ENCODE results near the gene HOXA4.

HOXA4 gene

DNA sequence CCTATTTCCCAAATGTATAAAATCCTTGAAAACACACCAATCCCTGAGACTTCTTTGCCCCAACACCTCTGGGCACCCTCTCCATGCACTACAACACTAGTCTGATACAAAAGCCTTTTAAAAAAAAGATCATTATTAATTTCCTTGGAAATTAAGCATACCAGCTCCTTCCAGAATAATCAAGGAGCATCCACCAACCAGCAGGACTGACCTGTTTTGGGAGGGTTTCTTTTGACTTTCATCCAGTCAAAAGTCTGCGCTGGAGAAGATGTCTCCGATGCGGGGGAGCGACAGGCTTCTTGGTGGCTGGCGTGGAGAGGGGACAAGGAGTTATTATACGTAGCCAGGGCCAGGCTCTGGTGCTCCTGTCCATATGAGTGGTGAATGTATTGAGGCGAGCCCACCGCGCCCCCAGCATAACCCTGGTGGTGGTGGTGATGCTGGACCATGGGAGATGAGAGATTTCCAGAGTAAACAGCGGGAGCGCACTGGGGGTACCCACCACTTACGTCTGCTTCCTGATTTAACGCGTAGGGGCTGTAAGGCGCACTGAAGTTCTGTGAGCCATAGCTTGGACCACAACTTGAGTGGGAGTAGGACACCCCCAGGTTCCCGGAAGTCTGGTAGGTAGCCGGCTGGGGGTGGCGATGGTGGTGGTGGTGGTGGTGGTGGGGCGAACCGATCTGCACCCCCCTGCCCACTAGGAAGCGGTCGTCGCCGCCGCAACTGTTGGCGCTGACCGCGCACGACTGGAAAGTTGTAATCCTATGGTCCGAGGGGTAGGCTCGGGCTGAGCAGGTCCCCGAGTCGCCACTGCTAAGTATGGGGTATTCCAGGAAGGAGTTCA lies 35.3 kb downstream of the HOXA4 start:
- FAIRE-seq = no peak
- DNase-seq (ENCODE audit: low spot score) = no peak

DNA sequence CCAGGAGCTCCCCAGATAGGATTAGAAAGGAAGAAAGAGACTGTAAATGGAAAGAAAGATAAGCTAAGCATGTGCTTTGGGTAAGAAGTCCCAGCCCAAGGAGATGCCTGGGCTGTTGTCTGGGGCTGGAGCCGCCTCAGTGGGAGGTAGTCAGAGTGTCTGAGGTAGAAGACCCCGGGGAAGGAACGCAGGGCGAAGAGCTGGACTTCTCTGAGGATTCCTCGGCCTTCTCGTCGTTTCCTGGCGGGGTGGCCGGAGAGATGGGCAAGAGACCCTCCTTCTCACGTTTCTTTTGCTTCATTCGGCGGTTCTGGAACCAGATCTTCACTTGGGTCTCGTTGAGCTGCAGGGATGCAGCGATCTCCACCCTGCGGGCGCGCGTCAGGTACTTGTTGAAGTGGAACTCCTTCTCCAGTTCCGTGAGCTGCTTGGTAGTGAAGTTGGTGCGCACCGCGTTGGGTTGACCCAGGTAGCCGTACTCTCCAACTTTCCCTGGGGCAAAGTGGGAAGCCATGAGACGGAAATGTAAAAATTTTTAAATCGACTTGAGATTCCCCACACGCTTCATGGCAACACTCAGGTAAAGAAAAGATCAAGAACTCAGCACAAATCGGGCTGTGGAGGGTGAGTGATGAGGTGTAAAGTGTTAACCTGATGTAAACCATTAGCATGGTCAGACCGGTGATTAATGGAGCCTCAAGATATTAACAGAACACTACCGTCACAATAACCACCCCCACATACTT lies 36.1 kb downstream of the HOXA4 start:
- DNase-seq (ENCODE audit: low spot score) (no peak), FAIRE-seq (no peak)

DNA sequence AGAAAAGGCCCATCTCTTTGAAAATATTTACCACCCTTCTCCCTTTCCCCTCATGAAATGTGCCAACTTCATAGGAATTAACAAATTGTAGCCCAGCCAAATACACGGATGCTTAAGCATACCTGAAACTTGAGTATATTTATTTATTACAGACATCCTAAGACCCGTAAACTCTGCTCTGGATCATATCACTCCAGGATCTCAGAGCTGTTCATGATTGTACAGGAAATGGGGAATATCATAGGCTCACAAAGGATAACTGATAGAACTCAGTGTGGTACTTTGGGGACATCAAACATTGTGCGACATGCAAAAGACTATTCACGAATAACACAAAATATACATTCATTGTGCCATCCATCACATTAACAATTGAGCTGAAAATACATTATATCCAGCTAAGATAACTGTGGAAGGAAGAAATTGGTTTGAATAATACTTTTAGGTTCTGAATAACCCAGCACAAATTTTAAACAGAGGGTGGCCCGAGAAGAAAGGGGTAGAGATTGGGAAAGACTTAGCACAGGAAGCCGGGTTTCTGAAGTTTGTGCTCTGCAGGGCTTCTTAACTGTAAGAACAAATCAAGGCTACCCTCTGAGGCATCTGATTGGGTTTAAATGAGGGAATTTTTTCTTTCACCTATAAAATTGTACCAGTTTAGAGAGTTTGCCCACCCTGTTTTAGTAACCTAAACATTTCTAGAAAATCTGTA lies 37.2 kb downstream of the HOXA4 start:
- no peak for FAIRE-seq

DNA sequence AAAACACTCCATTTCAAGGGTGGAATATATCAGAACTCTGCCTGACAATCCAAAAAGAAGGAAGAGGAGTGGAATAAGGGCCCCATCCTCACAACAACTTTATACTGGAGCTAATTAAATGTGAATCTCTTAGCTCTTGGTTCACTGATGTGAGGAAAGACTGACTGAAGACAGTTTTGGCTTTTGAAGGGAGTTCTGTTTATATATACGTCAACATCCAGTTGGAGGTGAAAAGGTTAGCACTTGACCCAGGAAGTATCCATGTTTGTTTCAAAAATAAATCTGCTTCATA lies 37.8 kb downstream of the HOXA4 start:
- DNase-seq (ENCODE audit: low spot score) = no peak

More for the DNA sequence above, 37.2 kb downstream of the HOXA4 start:
- no peak for DNase-seq (ENCODE audit: low spot score)

DNA sequence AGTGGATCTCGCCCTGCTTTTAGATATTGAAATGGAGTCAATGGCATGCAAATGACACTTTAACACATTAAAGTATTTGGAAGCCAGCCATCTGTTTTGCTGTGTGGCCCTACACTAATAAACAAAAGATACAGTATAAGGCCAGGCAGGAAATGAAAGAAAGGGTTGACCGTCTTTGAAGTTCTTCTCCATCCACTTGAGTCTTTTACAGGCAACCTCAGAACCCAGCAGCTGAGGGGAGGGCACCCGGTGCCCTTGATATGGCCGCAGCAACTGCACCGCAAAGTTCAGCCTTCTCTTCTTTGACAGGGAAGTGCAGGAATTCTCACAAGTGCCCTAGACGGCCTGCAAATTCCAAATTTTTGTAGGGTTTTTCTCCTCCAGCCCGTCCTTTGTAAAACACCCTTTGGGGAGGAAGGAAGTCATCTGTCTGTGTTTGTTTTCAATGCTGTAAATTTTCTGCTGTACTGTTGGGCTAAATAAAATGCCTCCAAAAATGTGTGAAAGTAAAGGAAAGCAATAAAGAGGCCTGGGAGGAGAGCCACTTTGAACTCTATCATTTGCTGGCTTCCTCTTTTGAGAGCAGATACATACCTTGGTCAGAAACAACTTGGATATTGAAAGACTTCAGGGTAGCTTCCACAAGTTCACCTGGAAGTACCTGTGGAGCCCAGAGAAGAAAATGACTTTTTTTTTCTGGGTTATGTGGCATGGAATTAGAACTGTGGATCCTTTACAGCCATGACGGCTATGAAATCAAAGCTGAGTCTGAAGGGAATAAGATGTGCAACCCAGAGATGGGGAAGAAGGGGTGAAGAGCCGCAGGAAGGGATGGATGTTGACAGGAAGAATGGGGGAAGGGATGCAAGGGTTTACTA lies 38.4 kb downstream of the HOXA4 start:
- DNase-seq (ENCODE audit: low spot score) (no peak), FAIRE-seq (no peak)

More for the DNA sequence above, 37.8 kb downstream of the HOXA4 start:
- no peak for FAIRE-seq

DNA sequence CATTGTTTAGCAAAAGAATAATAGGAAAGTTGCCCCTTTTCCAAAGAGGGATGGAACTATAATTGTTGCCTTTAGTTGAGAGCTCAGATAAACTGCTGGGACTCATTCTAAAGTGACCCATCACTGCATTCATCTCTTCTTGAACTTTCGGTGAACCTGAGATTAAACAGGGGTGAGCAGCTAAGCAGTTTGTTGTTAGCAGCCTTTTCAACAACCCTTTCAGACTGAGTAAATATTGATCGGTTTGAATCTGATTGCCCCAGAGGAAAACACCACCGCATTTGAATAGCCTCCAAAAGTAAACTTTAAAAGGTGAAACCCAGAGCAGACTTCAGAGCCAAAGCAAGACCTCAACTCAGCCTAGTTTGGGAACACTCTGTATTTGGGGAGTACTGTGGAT lies 39.5 kb downstream of the HOXA4 start:
- FAIRE-seq = no peak

DNA sequence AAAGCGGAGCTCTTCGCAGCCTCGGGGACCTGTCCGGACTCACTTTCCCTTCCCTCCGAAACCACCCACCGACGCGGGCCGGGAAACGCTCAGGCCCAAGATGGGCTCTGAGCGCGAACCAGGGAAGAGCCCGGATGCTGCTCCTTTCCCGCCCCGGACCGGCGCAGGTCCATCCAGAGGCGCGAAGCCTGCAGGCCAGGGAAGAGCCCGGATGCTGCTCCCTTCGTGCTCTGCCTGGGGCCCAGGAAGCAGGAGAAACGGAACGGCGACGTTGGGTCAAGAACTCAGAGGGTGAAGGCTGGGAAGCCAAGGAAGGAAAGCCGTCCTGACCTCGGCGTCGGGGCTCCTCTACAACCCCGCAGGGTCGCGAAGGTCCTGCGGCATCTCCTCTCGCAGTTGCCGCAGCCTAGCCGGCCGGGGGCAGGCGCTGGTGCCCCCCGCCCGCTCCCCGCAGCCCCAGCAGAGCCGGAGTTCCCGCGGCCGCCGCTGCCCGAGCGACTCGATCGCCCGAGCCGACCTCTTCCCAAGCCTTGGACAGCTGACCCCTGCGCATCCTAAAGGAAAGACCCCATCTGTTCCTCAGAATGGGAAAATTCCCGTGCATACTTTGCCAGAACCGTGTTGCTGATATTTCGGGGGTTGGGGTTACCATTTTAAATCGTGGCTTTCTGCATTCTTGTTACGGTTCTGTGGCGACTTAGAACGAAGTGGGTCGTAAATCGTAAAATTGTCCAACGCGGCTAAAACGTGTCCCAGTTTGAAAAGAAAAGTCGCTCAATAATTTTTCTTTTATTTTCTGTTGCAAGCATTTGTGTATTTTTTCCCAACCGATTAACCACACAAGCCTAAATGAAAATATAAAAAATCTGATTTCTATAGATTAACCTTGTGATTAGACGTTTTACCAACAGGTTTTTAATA lies 42.3 kb downstream of the HOXA4 start:
- DNase-seq (ENCODE audit: low spot score) (no peak), FAIRE-seq (no peak)

More for the DNA sequence above, 39.5 kb downstream of the HOXA4 start:
- no peak for DNase-seq (ENCODE audit: low spot score)

DNA sequence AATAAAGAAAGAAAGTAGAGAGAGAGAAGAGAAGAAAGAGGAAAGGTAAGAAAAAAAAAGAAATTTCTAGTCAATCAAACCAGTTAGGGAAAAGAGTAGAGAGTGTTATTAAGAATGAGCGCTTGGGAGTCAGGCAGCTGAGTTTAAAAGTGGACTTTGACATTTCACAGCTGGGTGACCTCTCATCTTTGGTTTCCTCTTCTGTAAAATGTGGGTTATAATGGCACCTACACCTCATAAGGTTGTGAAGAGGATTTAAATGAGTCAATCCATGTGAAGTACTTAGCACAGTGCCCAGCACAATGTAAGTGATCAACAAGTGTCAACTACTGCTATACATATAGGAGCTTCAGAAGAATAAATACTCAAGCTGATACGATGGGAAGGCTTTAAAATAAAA lies 46.9 kb downstream of the HOXA4 start:
- DNase-seq (ENCODE audit: low spot score) = no peak
- FAIRE-seq = no peak

GRCh38 chr7:27082171-27082570 lies 48.4 kb downstream of the HOXA4 start:
- FAIRE-seq = peak; percentile 79
- DNase-seq (ENCODE audit: low spot score) = peak; percentile 42

DNA sequence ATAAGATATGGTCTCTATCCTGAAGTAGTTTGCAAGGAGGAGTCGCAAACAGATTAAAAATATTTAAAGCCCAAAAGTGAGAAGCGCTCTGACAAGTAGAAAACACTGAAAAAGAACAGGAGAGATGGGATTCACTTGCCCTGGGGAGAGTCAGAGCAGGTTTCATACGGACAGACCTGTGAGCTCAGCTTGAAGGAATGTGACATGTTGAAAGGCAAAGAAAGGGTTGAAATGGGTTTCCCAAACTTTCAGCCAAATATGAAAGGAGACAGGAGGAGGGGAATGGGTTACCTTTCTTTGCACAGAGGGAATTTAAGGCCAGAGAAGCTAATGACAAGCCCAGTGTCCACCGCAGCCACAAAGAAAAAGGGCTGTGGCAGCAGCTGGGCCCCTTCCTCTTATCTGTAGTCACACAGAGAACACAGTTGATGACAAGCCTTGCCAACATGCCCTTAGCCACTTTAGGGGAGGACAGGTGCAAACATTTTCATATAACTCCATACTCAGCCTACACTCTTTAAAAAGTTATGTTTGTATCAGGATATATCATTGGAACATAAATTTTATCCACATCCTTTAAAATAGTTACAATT lies 49.6 kb downstream of the HOXA4 start:
- FAIRE-seq (peak; percentile 49), DNase-seq (ENCODE audit: low spot score) (peak; percentile 37)

- FAIRE-seq = no peak
- DNase-seq (ENCODE audit: low spot score) = no peak
Measured at GRCh38 chr7:27079234-27079975, 51.2 kb downstream of the HOXA4 start.

DNA sequence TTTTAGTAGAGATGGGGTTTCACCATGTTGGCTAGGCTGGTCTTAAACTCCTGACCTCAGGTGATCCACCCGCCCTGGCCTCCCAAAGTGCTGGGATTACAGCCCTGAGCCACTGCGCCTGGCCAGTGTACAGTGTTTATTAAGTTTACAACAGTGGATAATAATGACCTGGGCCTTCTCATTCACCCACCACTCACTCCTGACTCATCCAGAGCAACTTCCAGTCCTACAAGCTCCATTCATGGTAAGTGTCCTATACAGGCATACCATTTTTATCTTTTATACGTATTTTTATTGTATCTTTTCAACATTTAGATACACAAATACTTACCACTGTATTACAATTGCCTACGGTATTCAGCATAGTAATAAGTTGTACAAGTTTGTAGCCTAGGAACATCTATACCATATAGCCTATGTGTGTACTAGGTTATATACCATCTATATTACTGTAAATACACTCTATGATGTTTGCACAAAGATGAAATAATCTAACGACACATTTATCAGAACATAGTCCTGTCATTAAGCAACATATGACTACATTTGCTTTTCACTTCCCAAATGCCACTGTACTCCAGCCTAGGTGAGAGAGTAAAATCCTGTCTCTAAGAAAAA lies 51.8 kb downstream of the HOXA4 start:
- DNase-seq (ENCODE audit: low spot score) = no peak
- no peak for FAIRE-seq
